Amygdala (tissue), 56 donors: ENCODE measurements around the gene ZNF775.

ENCODE experiments used
- DNase-seq, 56 donors: peaks; one replicate each; lab custom pipeline; 2025; lab: John Stamatoyannopoulos, UW

The ZNF775 gene

GRCh38 chr7:150430465-150431085 is 51.4 kb downstream of the ZNF775 start:
- DNase-seq, result no peak

DNA sequence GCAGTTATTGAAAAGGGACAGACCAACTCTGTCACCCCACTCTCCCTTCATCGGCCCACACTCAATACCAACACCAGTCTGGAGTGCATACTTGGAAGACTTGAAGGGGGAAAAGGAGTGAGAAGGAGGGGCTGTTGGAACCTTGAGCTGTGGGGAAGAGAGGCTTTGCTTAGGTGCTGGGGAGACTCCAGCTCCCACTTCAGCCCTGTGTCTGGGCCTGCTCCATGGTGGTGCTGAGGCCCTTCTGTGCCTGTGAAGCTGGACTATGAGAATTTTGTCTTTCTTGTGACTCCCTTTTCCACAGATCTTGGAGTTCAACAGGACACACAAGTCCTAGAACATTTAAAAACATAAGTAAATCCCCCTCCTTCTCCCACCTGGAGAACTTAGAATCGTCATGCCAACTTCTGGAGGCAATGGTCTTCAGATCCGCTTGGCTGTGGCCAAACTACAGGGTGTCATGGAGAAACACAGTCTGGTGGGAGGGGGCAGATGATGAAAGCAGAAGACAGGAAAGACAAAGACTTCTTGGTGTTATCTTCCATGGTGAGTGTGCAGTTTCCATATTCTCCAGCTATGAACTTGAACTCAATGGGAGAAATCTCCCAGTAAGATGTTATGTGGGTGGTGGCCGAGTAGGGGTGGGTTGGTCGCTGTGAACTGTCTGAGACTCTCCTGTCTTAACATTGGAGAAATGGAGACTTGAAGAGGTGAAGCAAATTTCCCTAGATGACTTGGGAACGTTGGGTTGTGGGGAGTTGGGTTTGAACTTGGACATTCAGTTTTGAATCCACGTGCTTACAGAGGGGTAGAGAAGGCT is 52.9 kb downstream of the ZNF775 start:
- no peak for DNase-seq

- no peak for DNase-seq
Observed at GRCh38 chr7:150432915-150433892, 54.1 kb downstream of the ZNF775 start.

DNA sequence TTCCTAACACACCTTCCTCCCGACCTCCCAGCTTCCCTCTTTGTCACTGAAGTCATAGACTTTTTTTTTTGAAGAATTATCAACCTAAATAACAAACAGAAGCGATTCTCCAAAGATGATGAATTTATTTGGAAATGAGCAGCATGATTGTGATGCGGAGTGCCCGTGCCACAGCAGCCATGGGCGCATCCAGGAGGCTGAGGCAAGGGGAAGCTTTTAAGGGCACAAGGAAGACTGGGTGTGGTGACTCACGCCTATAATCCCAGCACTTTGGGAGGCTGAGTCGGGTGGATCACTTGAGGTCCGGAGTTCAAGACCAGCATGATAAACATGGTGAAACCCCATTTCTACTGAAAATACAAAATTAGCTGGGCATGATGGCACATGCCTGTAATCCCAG is 55.1 kb downstream of the ZNF775 start:
- no peak for DNase-seq

DNA sequence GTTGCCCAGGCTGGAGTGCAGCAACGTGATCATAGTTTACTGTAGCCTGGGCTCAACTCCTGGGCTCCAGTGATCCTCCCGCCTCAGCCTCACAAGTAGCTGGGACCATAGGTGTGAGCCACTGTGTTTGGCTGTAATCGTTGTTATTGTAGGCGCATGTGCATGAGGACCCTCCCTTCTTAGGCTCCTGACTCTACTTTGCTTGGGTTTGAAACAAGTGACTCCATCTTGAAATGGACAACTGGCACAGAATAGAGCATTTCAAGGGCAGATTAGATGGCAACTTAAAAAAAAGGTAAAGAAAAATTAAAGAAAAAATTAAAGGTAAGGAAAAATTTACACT is 55.9 kb downstream of the ZNF775 start:
- DNase-seq, result no peak

DNA sequence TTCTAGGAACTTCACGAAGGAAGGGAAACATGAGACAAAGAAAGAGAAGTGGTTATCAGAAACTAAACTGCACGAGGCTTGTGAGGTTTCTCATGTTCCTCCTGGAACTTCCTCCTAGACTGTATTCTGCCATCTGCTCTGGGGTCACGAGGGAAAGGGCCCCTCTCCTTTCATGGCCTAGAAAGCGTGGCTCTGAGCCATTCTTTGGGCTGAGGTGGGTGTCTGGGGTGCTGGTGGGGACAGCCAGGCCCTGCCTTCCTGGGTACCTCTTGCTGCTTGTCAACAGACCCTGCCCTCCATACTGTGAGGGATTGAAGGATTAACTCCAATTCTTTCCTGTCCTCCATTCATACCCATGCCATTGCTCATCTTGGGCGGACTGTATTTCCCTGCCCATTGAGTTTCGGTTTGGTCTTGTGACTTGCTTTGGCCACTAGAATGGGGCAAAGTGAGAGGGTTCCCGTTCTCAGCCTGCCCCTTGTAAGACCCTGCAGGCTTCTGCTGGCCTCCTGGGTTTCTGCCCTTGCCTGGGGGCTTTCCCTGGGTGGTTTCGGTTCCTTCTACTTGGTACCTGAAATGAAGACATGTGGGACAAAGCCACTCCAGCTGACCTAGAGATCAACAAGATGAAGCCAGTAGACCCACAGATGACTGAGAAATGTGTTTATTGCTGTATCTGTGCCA is 56.4 kb downstream of the ZNF775 start:
- DNase-seq, result peak in 7 of 56 donors; percentile 14 to 56 (median 20)

DNA sequence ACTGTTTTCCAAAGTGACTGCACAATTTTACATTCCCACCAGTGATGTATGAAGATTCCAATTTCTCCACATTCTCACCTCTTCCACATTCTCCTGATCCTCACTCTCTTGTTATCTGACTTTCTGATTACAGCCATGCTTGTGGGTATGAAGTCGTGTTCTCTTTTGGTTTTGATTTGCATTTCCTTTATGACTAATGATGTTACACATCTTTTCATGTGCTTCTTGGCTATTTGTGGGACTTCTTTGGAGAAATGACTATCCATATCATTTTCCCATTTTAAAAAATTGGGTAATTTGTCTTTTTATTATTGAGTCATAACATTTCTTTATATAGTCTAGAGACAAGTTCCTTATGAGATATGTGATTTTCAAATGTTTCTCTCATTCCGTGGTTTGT is 60.8 kb downstream of the ZNF775 start:
- no peak for DNase-seq

GRCh38 chr7:150441524-150441923 is 62.4 kb downstream of the ZNF775 start:
- DNase-seq, result no peak

DNA sequence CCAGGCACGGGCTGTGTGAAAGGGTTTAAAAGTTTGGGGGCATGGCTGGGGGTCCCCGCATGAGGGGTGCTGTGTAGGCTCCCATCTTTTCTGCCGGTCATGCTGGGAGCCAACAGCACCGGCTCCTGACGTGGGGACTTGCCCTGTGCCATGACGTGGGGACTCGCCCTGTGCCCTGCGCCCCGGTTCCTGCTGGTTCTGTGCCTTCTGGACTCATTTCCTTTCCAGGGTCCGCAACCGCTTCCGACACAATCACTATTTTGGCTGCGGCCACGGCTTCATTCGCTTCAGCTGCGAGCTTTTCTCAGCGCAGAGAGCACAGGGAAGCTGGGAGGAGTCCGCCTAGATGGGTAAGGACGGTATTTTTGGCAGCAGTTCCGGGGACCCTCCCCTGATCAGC is 63.7 kb downstream of the ZNF775 start:
- no peak for DNase-seq

DNA sequence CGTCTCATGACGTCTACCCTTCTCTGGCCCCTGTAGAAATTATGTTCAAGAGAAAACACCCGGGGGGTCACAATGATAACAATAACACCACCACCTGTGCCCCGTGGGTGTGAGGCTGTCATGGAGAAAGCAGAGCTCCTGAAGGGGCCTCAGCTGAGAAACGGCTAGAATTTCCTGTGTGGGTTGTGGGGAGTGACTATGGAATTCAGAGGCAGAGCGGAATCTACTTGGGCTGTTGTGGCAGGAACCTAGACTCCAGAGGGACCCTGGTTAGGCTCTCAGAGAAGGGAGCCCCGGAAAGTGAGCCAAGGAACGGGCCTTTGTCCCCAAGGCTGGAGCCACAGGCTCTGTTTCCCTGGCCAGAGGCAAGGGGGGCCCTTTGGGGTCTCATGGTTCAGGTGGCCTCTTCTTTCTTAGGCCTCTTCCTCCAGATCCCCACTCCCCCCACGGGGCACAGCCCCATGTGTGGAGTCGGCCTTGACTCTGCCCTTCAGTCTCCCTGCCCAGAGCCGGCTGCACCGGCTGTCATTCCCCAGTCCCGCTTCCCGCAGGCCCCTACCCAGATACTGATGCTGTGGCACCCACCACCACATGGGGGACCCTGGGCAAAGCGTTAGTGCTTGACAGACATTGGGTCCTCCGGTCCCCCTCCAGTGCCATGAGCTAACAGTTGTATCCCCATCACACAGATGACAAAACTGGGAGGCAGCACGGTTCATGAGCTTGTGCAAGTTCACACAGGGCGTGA is 64.8 kb downstream of the ZNF775 start:
- DNase-seq, result no peak

GRCh38 chr7:150444674-150445365 is 65.7 kb downstream of the ZNF775 start:
- no peak for DNase-seq

- no peak for DNase-seq
Observed at GRCh38 chr7:150446288-150446938, 67.3 kb downstream of the ZNF775 start.
